DND-41 (cell line): ENCODE results near the gene ZNF521.

Source experiments
- ATAC-seq: fragments of 200-7000 bp; cut with Tn5 transposase; 3 replicates; pipeline ENCODE4 v1.9.1; 2021; ENCODE audit warnings: low read depth; ENCODE audit not compliant: insufficient read depth
- DNase-seq: peaks from one replicate; pipeline ENCODE4 v3.0.0-alpha.2; 2020
- H2AFZ ChIP-seq: 2 replicates; pipeline ENCODE4 v1.6.0; 2012; ENCODE audit warnings: low read depth, low read length
- H3K27ac ChIP-seq: 2 replicates; pipeline ENCODE4 v1.5.1; 2012; ENCODE audit warnings: low read length, inconsistent platforms
- H3K27me3 ChIP-seq: fragments of 200-600 bp; sonication (generic); 2 replicates; pipeline ENCODE4 v1.6.0; 2012; ENCODE audit warnings: low read length, mild to moderate bottlenecking, inconsistent platforms; ENCODE audit not compliant: insufficient read depth, poor library complexity
- H3K36me3 ChIP-seq: 2 replicates; pipeline ENCODE4 v1.5.1; 2012; ENCODE audit warnings: low read length, inconsistent platforms; ENCODE audit not compliant: insufficient read depth
- H3K4me1 ChIP-seq: 2 replicates; pipeline ENCODE4 v1.5.1; 2012; ENCODE audit warnings: mild to moderate bottlenecking, low read length; ENCODE audit not compliant: insufficient read depth
- H3K4me2 ChIP-seq: 2 replicates; pipeline ENCODE4 v1.6.0; 2012; ENCODE audit warnings: mild to moderate bottlenecking, moderate library complexity, low read length, inconsistent platforms; ENCODE audit not compliant: insufficient read depth
- H3K4me3 ChIP-seq, 2 experiments: fragments of 200-600 bp in 1 of 2; shearing (Covaris generic) in 1 of 2; 2 replicates each; pipeline ENCODE4 v1.5.1; 2012 to 2016; ENCODE audit warnings: inconsistent platforms in 2 of 2, low read length in 2 of 2, mild to moderate bottlenecking in 2 of 2, low read depth in 1 of 2, moderate library complexity in 1 of 2
- H3K79me2 ChIP-seq: 2 replicates; pipeline ENCODE4 v1.6.0; 2012; ENCODE audit warnings: low read length, inconsistent platforms; ENCODE audit not compliant: insufficient read depth
- H3K9ac ChIP-seq: 2 replicates; pipeline ENCODE4 v1.6.0; 2012; ENCODE audit warnings: low read depth, mild to moderate bottlenecking, inconsistent platforms, low read length, moderate library complexity
- H3K9me3 ChIP-seq: 2 replicates; pipeline ENCODE4 v1.5.1; 2012; ENCODE audit warnings: low read length, moderate library complexity, mild to moderate bottlenecking, inconsistent platforms; ENCODE audit not compliant: insufficient read depth, severe bottlenecking
- H4K20me1 ChIP-seq: 2 replicates; pipeline ENCODE4 v1.6.0; 2012; ENCODE audit warnings: low read length; ENCODE audit not compliant: insufficient read depth
- CTCF ChIP-seq: IDR thresholded peaks from 2 replicates; pipeline ENCODE4 v1.5.1; 2012; ENCODE audit warnings: borderline replicate concordance, low read length, moderate library complexity, mild to moderate bottlenecking; ENCODE audit not compliant: poor library complexity, severe bottlenecking; ENCODE audit errors: extremely low read depth
- EZH2 ChIP-seq: IDR thresholded peaks from 3 replicates; pipeline ENCODE4 v1.6.1; 2012; ENCODE audit warnings: borderline replicate concordance, low read depth, mild to moderate bottlenecking, moderate library complexity, low read length, inconsistent platforms; ENCODE audit not compliant: severe bottlenecking

The ZNF521 gene

GRCh38 chr18:25099895-25100294 is 252.1 kb downstream of the ZNF521 start:
- no peak overlapping the region for H3K9ac ChIP-seq
- DNase-seq (no peak), ATAC-seq (no peak)
- no peak overlapping the region for H2AFZ ChIP-seq
- H4K20me1 ChIP-seq: no peaks in the 10 kb centered on the region
- peaks cover 3% of the 10 kb centered on the region for H3K27me3 ChIP-seq
- H3K79me2 ChIP-seq: no peaks in the 10 kb centered on the region
- H3K4me2 ChIP-seq: no peak overlapping the region
- no peaks in the 10 kb centered on the region for H3K36me3 ChIP-seq
- no peak for TF ChIP-seq EZH2
- no peak for TF ChIP-seq CTCF
- H3K4me3 ChIP-seq: no peak overlapping the region
- no peak overlapping the region for H3K27ac ChIP-seq
- no peaks in the 10 kb centered on the region for H3K9me3 ChIP-seq
- no peaks in the 10 kb centered on the region for H3K4me1 ChIP-seq

- Histone ChIP-seq H3K27ac (no peak overlapping the region), H3K4me2 (no peak overlapping the region), H2AFZ (no peak overlapping the region), H3K4me1 (no peaks in the 10 kb centered on the region), H4K20me1 (no peaks in the 10 kb centered on the region), H3K79me2 (no peaks in the 10 kb centered on the region), H3K4me3 (no peak overlapping the region), H3K27me3 (peaks cover 3% of the 10 kb centered on the region), H3K9me3 (no peaks in the 10 kb centered on the region), H3K9ac (no peak overlapping the region), H3K36me3 (no peaks in the 10 kb centered on the region)
- no peak for DNase-seq
- TF ChIP-seq EZH2 (no peak), CTCF (no peak)
- ATAC-seq: no peak
Measured at GRCh38 chr18:25097569-25098056, 254.4 kb downstream of the ZNF521 start.

GRCh38 chr18:25097057-25097456 is 254.9 kb downstream of the ZNF521 start:
- DNase-seq: no peak

More at GRCh38 chr18:25097057-25097456, 254.9 kb downstream of the ZNF521 start:
- H3K4me2 ChIP-seq: no peak overlapping the region
- ATAC-seq: no peak
- no peak for TF ChIP-seq EZH2
- no peak for TF ChIP-seq CTCF
- no peaks in the 10 kb centered on the region for H3K4me1 ChIP-seq
- H3K27ac ChIP-seq: no peak overlapping the region
- H2AFZ ChIP-seq: no peak overlapping the region
- H3K4me3 ChIP-seq: no peak overlapping the region
- no peaks in the 10 kb centered on the region for H3K36me3 ChIP-seq
- H3K27me3 ChIP-seq: peaks cover 3% of the 10 kb centered on the region
- H4K20me1 ChIP-seq: no peaks in the 10 kb centered on the region
- H3K79me2 ChIP-seq: no peaks in the 10 kb centered on the region
- no peak overlapping the region for H3K9ac ChIP-seq
- no peaks in the 10 kb centered on the region for H3K9me3 ChIP-seq
